Measurements from ENCODE around the gene MOGAT3.

MOGAT3 gene

DNA sequence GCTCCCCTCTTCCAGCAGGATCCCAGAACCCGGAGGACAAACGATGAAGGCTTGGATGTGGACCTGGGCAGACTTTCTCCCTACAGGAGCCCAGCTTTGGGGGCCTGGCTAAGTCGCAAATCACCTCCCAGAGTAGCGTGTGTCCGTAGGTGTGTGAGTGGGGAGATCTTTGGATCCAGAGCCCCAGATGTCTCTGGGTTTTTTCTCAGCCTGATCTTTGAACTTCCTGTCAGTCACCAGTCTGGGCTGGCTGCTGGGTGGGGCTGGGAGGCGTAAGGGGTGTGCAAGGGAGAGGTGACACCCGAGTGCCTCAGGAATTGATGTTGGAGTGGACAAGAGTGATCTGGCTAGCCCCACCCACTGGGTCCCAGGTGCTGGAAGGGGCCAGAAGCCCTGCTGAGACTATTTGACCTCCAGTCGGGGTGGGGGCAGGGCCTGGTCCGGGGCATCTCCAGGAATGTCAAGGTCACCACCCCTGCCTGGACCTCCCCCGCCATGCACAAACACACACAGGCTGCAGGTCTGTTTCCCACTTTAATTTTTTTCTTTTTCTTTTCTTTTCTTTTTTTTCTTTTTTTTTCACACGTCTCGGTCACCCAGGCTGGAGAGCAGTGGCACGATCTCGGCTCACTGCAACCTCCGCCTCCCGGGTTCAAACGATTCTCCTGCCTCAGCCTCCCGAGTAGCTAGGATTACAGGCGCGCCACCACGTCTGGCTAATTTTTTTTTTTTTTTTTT, at the start of gene MOGAT3:
Gene MOGAT3, minus strand, starts transcription at position 175 of the 738 bp plus-strand sequence. CDS start 182 bp downstream, outside the sequence.
- DNase-seq: no peak

- no peak for DNase-seq
These were observed 49.5 kb upstream of the MOGAT3 start for GRCh38 chr7:101250324-101250723.

GRCh38 chr7:101248276-101248675, 47.4 kb upstream of the MOGAT3 start:
- no peak for DNase-seq

DNA sequence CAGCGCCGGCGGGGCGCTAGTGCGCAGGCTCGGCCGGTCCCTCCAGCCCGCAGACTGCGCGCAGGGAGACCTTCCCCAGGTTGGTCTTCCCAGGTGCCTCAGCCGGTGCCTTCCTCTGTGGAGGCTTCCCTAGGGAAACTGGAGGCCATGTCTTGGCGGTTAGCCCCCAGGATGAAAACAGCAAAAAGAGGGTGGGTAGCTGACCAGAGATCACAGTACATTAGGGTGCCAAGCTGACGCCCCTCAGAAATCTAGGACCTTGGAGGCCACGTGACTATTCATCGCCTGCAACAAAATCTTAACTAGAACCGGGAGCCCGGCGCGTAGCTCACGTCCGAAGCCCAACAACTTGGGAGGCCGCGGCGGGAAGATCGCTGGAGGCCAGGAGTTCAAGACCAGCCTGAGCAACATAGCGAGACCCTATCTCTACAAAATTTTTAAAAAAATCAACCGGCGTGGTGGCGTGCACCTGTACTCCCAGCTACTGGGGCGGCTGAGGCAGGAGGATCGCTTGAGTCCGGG, 44.4 kb upstream of the MOGAT3 start:
- no peak for DNase-seq

DNA sequence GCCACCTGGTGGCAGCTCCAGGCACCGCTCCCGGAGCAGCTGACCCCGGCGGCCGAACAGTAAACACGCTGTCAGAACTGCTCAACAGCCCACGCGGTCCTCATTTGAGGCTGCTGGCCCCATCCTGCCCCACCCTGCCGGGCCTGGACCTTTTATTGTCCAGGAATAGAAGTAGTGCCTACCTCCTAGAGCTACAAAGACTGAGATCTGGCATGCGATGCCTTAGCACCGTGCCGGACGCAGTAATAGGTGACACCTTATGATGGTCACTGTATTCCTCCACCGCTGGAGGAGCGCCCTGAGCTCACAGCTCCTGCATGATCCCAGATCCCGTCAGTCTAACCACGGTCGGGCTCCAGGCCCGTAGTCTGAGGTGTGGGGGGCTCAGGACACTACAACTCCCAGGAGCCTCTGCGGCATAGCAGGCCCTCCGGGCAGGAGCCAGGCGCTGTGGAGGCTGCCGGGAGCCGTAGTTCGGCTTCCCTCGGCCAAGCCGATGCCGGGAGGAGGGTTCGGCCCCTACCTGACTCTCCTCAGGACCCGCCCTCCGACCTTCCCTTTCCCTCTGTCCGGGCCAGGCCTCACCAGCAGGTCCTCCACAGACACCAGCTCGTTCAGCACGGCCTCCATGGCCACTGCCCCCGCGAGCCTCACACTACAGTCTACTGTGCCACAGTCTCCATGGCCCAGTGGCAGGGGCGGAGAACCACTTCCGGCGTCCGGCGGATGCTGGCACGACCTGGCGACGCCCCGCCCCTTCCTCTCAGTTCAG, 43.7 kb upstream of the MOGAT3 start, which contains the start of gene FIS1:
Gene FIS1, minus strand, starts transcription at position 707 of the 772 bp plus-strand sequence. Its CDS starts 77 bp downstream, at position 630.
- peak; percentile 85 for DNase-seq

GRCh38 chr7:101243646-101244374, 43.0 kb upstream of the MOGAT3 start:
- no peak for DNase-seq

GRCh38 chr7:101241443-101242349, 40.9 kb upstream of the MOGAT3 start:
- DNase-seq: no peak

GRCh38 chr7:101241015-101241363, 40.2 kb upstream of the MOGAT3 start:
- DNase-seq: no peak

DNA sequence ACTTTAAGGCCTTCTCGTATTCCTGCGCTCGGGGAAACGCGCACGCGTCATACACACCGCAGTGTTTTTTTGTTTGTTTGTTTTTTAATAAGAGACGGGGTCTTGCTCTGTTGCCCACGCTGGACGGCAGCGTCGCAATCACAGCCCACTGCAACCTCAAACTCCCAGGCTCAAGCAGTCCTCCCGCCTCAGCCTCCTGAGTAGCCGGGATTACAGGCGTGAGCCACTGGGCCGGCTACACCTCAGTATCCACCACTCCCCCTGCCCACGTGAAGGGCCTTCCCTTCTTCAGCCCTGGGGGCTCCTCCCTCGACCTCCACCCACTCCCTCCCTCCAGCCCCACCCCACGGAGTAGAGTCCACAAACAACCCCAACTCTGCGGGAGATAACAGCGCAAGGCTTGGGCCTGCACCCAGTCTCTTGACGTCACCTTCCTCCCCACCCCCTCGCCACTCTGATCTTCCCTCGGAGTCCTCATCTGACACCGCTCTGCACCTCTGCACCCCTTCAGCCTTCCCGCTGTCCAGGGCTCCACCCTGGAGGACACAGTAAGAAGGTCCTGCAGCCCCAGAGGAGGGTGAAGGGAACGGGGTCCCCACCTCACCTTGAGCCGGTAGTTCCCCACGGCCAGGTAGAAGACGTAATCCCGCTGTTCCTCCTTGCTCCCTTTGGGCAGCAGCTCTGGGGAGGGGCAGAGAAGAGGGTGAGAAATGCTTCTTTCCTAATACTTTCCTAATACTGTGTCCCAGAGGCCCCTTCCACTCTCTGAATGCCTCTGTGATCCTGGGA, 39.6 kb upstream of the MOGAT3 start:
- no peak for DNase-seq

DNA sequence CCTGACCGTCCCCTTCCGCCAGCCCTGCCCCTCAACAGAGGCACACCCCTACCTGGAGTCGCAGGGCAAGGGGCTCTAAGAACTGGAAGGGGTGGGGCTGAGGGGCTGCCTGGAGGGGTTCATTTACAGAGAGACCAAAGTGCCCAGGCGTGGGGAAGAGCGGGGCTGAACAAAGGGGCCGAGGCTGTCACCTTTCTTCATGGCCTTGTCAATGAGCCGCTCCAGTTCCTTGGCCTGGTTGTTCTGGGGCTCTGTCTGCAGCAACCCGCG, 39.0 kb upstream of the MOGAT3 start:
- DNase-seq: no peak

- no peak for DNase-seq
These were observed 38.5 kb upstream of the MOGAT3 start for GRCh38 chr7:101239191-101239950.

- DNase-seq: no peak
These were observed 37.7 kb upstream of the MOGAT3 start for GRCh38 chr7:101238226-101239182.

- no peak for DNase-seq
These were observed 36.6 kb upstream of the MOGAT3 start, which contains the start of gene CLDN15 for GRCh38 chr7:101237206-101238067. TSS of gene CLDN15 (minus strand) at chr7:101237802. CDS start at chr7:101237581, 221 bp downstream.

GRCh38 chr7:101236292-101236835, 35.5 kb upstream of the MOGAT3 start:
- no peak for DNase-seq

DNA sequence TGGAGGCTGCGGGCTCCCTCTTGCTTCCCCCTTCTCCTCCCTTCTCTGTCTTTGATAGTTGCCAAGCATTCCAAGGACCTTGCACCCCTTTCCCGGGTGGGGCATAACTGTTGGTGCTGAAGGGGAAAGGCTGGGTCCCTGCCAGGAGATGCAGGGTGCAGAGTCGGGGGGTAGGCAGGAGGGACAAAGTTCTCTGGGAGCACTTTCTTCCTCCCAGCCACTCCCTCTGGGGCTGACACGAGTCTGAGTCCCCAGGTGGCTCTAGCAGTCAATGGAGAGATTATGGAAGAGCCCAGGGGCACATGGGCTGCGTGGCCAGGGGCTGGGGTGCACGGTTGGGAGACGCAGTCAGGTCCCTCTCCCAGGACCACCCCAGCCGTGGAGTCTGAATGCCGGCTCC, 34.7 kb upstream of the MOGAT3 start:
- no peak for DNase-seq

- DNase-seq: no peak
These were observed 34.2 kb upstream of the MOGAT3 start for GRCh38 chr7:101235050-101235449.

DNA sequence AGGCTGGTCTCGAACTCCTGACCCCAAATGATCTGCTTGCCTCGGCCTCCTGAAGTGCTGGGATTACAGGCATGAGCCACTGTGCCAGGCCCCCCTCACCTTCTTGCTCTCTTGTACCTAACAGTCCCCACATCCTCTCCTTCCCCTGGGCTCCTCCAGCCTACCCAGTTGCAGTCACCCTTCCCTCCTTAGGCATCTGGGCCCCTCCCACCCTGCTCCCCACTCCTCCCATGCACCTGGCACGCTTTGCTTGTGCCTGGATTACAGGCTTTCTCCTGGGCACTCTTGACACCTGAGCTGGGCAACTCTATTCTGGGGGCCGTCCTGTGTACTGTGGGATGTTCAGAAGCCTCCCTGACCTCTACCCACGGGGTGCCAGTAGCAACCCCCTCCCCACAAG, 33.8 kb upstream of the MOGAT3 start:
- DNase-seq: no peak

DNA sequence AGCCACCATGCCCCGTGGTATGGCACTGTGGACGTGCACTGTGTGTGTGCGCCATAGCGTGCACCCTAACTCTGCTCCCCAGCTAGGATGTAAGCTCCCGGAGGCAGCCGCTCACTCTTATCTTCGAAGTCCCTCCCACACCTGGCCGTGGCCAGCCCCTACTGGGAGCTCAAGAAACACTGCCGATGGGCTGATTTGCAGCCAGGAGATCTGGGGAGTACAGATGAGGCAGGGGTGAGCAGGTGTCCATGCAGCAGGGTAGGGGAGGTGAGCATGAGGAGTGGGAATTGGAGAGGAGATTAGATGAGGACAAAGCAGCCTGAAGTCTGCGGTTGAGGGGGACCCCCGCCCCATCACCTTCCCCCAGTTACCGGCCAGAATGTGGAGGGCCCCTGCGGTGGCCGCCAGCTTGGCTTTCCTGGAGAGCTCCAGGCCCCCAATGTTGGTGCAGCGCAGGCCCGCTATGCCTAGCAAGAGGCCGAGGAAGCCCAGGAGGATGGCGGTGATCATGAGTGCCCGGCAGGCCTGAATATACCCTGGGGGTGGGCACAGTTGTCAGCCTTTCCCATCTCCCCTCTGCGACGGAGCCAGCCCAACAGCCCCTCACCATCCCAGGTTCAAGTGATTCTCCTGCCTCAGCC, 33.2 kb upstream of the MOGAT3 start:
- DNase-seq: no peak

Data from NCI-H748 treated with DMSO at 0.1 percent for 48 hours (cell line).